ENCODE results near the gene PTPN22.

DNA sequence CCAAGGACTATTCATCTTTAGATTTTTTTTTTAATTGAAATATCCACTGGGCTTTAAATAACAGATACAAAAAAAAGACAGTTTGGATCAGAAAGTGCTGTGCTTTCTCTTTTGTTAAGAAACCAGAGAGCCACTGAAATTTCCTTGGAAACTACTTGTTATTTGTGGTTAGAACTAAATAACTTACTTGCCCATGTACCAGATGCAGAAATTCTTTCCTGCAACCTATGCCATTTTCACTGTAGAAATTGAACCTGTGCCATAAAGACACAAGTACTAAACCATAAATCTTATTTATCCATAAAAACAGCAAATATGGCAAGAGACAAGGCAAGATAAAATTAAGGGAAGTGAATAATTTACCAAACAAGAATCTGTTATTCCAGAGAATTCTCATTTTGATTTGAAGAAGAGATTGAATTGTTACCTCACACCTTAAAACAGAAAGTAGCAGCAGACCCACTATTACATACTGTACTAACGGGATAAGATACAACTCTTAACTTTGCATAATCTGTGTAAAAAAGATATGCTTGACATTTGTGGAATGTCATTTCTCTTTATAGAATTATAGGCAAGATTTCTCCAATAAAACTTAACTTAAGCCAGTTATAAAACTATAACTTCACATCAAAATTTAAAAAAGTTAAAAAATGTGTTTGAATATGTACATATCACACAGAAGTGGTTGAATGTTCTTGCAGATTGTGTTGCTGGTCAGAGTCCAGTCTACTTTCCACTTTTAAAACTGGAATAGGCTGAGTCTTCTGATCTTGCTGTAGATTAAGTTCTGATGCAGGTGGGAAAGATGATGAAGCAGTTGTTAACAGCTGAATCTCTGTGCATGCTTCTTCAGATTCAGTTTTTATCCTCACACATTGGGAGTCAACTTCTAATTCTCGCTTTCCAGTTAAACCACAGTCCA, 105.9 kb downstream of the PTPN22 start:
- TF ChIP-seq, protein P1, sequence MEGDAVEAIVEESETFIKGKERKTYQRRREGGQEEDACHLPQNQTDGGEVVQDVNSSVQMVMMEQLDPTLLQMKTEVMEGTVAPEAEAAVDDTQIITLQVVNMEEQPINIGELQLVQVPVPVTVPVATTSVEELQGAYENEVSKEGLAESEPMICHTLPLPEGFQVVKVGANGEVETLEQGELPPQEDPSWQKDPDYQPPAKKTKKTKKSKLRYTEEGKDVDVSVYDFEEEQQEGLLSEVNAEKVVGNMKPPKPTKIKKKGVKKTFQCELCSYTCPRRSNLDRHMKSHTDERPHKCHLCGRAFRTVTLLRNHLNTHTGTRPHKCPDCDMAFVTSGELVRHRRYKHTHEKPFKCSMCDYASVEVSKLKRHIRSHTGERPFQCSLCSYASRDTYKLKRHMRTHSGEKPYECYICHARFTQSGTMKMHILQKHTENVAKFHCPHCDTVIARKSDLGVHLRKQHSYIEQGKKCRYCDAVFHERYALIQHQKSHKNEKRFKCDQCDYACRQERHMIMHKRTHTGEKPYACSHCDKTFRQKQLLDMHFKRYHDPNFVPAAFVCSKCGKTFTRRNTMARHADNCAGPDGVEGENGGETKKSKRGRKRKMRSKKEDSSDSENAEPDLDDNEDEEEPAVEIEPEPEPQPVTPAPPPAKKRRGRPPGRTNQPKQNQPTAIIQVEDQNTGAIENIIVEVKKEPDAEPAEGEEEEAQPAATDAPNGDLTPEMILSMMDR (IDR thresholded peaks at IDR 0.05) = no peak
- TF ChIP-seq POLR2AphosphoS5 (IDR thresholded peaks at IDR 0.05; ENCODE audit: insufficient read depth in 1 of 2, low read depth in 1 of 2) (no peak), POLR2A (IDR thresholded peaks at IDR 0.05) (no peak)
